HG03095 (cell line): ENCODE results near the gene MBD6.

ENCODE experiments used
- ATAC-seq: cut with Tn5 transposase; IDR thresholded peaks from one replicate; pipeline ENCODE4 v1.9.1; 2021; ENCODE audit warnings: moderate library complexity; ENCODE audit not compliant: unreplicated experiment

The MBD6 gene

GRCh38 chr12:57527184-57527583 lies 4.6 kb downstream of the MBD6 start:
- ATAC-seq, result no peak

DNA sequence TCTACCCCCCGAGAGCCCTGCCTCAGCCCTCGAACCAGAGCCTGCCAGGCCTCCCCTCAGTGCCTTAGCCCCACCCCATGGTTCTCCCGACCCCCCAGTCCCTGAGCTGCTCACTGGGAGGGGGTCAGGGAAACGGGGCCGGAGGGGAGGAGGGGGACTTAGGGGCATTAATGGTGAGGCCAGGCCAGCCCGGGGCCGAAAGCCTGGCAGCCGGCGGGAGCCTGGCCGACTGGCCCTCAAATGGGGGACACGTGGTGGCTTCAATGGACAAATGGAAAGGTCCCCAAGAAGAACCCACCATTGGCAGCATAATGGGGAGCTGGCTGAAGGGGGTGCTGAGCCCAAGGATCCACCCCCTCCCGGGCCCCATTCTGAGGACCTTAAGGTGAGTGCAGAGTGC lies 5.6 kb downstream of the MBD6 start:
- no peak for ATAC-seq

GRCh38 chr12:57528831-57529555 lies 6.4 kb downstream of the MBD6 start:
- ATAC-seq, result no peak

GRCh38 chr12:57529831-57530230 lies 7.2 kb downstream of the MBD6 start:
- no peak for ATAC-seq

GRCh38 chr12:57530396-57531142 lies 7.9 kb downstream of the MBD6 start:
- ATAC-seq, result no peak

DNA sequence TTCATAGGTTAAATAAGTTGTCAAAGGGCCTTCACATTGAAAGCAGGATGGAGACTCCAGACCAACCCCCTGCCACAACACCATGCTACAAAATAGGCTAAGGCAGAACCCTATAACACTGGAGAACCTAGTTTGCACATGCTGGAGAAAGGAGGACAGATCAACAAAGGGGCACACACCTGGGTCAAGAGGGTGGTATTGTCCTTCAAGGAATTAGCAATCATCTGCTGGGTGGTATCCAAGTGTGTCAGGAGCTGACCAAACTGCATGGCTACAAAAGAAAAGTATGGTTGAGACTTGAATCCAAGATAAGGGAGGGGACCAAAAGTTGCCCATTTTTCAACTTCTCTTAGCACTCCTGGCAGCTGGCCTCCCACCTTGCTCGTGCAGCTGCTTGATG lies 9.2 kb downstream of the MBD6 start:
- no peak for ATAC-seq

GRCh38 chr12:57533108-57533507 lies 10.5 kb downstream of the MBD6 start:
- ATAC-seq, result no peak

GRCh38 chr12:57534250-57534649 lies 11.6 kb downstream of the MBD6 start:
- ATAC-seq, result no peak

DNA sequence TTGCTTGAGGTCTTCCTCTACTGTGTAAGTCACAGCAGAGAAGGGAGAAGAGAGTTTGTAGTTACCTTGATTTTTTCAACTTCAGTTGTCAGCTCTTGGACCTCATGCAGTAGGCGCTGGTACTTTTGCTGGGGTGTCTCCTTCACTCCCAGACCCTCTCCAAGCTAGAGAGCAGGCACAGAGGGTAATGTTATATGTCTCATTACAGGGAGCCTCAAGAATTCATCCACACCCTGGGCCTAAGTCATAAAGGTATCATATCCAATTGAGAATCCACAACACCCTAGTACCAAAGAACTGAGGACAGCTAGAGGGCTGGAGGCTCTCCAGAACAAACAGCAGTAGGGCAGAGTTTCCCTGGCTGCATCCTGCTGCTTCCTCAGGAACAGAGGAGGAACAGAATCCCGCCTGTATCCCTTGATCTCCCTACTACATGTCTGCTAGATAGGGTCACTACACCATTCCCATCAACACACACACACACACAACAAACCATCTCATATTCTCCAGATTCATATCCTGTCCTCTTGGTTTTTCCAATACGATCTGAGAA lies 12.4 kb downstream of the MBD6 start:
- ATAC-seq, result no peak

DNA sequence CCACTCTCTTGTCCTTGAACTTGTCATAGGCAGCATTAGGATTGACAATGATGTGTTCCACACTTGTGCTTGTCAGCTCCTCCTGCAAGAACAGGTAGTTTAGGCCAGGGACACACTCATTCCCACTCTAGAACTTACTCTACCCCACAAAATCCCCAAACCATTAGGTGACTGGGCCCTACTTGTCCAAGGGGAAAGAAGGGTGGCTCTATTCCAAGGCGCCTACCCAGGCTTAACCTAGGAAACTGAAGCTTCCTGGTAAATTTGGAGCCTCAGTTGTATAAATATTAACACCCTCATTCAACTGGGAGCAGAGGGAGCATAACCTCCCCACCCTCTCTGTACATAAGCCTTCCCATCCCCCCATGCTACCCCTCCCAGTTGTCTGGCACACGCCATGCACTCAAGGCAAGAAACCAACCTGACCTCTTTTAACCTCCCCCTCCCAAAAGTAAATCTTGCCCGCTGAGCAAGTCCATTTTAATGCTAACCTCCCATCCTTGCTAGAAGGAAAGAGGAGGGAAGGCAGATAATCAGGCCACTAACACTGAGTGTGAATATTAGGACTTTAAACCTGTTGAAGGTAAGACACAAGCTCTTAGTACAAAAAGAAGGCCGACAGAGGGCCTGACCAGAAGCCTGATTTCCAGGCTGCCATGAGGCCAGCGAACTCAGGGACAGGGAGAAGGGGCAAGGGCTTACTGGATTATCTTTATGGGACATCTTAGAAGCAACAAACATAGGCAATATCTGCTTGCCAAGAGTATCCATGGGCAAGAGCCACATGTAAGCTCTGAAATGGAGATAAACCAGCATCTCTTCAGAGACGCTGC lies 13.4 kb downstream of the MBD6 start:
- no peak for ATAC-seq

GRCh38 chr12:57536597-57536942 lies 13.9 kb downstream of the MBD6 start:
- no peak for ATAC-seq

GRCh38 chr12:57539134-57539768 lies 16.6 kb downstream of the MBD6 start:
- ATAC-seq, result no peak

GRCh38 chr12:57541001-57541400 lies 18.4 kb downstream of the MBD6 start:
- ATAC-seq, result no peak

DNA sequence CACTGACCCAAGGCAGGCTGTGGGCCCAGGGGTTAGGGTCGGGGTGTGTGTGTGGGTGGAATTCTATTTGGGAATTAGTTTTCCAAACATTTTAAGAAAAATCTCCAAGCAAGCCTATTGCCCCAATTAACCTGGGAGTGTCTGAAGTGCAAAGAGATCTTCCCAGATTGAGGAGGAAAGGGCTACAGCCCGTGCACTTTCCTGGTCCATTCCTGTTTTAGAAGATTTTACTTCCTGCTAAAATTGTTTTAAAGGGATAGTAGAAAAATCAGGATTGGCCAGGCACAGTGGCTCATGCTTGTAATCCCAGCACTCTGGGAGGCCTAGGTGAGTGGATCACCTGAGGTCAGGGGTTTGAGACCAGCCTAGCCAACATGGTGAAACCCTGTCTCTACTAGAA lies 19.1 kb downstream of the MBD6 start:
- no peak for ATAC-seq

GRCh38 chr12:57543581-57543980 lies 21.0 kb downstream of the MBD6 start:
- ATAC-seq, result no peak

DNA sequence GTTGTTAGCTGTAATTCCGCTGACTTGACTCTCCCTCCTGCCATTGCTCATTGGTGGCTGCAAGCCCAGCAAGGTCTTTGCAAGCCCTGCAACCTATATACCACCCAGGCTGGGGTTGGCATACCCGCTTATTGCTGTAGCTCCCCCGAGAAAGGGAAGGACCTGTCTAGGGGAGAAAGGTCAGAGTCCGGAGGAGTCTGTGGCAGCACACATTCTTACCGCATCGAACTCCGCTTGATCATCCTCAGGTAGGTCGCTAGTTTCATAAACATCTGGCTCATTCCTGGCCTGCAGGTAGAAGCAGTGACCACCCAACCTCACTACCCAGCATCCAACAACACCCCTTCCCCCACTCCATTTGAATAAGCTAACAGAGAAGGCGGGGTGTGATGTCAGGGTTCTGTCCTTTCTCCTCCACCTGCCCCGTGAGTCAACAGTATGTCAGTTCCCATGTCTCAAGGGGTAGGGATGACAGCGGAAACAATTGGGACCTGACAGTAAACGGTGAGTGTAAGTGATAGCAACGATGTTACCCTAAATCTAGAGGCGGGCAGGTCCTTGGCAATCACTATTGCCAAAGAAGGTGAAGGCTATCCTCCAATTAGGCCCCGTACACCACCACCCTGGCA lies 23.3 kb downstream of the MBD6 start:
- ATAC-seq, result no peak

DNA sequence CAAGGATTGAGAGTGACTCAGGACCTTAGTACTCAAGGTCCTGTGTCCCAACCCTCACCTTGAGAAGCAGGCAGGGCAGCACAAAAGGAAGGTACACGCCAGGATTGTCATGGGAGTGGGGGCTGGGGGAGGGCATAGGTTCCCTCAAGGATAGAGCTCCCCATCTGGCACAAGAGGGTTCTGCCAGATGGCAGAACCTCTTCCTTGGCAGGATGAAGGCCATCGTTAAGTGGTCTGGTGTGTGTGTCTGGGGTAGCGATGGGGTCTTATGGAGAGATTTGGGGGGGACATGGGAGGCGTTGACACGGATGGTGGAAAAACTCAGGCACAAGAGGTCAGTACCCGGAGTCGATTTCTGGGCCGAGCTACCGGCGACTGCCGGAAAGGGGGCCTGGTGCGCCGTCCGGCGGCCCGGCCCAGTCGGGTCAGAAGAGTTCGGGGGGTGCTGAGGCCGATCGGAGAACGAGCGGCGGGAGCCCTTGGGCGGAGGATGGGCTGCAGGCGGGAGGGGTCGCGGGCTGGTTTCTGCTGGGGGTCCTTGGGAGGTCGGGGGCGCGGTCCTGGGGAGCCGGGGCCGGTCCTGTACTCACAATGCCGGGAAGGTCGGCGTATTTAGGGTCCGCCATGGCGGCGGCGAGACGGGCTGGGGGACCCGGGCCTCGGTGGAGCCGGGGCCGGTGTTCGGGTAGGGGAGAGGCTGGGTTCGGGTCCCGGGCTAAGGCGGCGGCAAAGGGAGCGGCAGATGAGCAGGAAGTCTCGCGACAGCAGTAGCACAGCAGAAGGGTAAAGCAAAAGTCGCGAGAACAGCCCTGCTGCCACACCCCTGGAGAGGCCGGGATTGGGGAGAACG lies 24.0 kb downstream of the MBD6 start, which contains the start of gene DCTN2:
Gene DCTN2, minus strand, starts transcription at position 755 of the 850 bp plus-strand sequence. Its CDS starts 129 bp downstream, at position 626.
- peak; percentile 98 for ATAC-seq

DNA sequence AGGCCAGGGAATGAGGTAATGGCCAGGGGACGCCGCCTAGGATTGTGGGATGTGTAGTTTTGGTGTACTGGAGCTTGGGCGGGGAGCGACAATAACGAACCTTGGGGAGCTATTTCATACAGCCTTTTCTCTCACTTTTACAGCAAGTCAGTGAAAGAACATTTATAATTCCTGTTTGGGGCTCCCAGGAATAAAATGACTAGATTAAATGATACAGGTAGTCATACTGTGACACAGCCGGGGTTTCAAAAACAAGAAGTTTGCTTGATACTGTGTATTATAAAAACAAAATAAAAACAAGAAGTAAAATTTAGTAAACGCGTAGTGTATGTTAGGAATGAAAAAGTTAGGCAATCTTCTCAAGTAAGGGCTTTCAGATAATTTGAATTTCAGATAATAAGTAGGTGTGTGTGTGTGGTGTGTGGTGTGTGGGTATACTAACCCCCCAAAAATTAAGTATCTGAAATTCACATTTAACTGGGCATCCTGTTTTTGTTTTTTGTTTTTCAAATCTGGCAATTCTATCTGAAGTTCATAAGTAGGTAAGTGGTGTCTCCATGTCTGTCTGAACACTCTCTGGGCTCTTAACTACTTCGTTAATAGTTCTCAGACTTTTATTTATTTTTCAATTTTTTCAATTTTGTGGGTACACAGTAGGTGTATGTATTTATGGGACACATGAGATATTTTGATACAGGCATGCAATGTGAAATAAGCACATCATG lies 24.8 kb downstream of the MBD6 start:
- ATAC-seq, result no peak

GRCh38 chr12:57548013-57548315 lies 25.3 kb downstream of the MBD6 start:
- no peak for ATAC-seq
